22Rv1 (cell line): ENCODE results near the gene KMT2D.

Experiments used
- ZFX ChIP-seq: fragments of 450-650 bp; IDR thresholded peaks from 2 replicates; pipeline ENCODE4 v1.6.1; 2017; ENCODE audit warnings: antibody characterized with exemption, borderline replicate concordance
- TF ChIP-seq, protein P1 (sequence below): fragments of 450-650 bp; IDR thresholded peaks from 2 replicates; pipeline ENCODE4 v1.5.1; 2017; ENCODE audit warnings: mild to moderate bottlenecking

DNA sequence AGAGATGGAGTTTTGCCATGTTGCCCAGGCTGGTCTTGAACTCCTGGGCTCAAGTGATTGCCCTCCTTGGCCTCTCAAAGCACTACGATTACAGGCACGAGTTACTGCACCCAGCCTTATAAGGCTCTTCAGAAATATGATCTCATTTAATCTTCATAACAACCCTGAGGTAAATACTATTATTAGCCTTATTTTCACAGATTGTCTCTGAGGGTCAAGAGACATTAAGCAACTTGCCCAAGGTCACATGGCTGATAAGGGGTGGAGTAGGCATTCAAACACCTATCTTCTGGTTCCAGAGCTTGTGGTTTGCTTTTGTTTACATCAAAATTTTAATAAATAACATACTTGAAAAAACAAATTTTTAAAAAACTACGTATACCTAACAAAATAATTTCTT is 47.2 kb downstream of the KMT2D start:
- TF ChIP-seq, protein P1, sequence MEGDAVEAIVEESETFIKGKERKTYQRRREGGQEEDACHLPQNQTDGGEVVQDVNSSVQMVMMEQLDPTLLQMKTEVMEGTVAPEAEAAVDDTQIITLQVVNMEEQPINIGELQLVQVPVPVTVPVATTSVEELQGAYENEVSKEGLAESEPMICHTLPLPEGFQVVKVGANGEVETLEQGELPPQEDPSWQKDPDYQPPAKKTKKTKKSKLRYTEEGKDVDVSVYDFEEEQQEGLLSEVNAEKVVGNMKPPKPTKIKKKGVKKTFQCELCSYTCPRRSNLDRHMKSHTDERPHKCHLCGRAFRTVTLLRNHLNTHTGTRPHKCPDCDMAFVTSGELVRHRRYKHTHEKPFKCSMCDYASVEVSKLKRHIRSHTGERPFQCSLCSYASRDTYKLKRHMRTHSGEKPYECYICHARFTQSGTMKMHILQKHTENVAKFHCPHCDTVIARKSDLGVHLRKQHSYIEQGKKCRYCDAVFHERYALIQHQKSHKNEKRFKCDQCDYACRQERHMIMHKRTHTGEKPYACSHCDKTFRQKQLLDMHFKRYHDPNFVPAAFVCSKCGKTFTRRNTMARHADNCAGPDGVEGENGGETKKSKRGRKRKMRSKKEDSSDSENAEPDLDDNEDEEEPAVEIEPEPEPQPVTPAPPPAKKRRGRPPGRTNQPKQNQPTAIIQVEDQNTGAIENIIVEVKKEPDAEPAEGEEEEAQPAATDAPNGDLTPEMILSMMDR, result no peak
- no peak for TF ChIP-seq ZFX
